ENCODE results near the gene MAT2B. TPM values are rescaled to one million over a fixed set of nuclear protein-coding genes. Genes with fewer than 3 reads are reported as not detected.
"Not testable (repeated sequence)": the region's sequence is repeated elsewhere in the genome, so short reads cannot be mapped to it uniquely, and the experiment has no call there.

The MAT2B gene
- polyA plus RNA-seq, 10 donors, result 45.8 to 61.8 (median 54.3) TPM

DNA sequence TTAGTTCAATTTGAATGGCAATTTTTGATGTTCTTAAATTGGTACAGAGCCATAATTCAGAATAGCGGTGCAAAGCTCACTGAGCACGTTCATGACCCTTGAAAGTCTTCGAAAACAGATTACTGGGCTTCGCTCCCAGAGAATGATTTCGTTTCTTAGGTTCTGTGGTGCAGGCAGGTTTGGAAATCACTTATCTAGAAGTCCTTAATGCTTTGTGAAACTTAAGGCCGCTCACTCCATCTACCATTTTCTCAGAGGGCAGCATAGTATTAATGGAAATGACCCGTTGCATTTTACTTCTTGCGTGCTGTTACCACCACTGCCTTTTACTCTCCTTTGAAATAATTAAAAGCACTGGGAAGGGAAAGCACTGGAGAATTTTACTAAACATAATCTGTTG is 2.9 kb upstream of the MAT2B start:
- DNase-seq, result peak in 1 of 3 donors; percentile 32

GRCh38 chr5:163503106-163504078 is 2.0 kb upstream of the MAT2B start:
- DNase-seq, result peak; percentile 79 to 93 (median 84)

GRCh38 chr5:163504079-163504931 is 1.1 kb upstream of the MAT2B start:
- DNase-seq, result peak; percentile 62 to 88 (median 73)

GRCh38 chr5:163505049-163505367 is 411 bp upstream of the MAT2B start:
- DNase-seq, result no peak

GRCh38 chr5:163506095-163506457 is 657 bp downstream of the MAT2B start:
- no peak for DNase-seq

GRCh38 chr5:163506726-163507125 is 1.3 kb downstream of the MAT2B start:
- peak in 1 of 3 donors; percentile 40 for DNase-seq

- DNase-seq, result peak in 1 of 3 donors; percentile 7
Observed at GRCh38 chr5:163508753-163509152, 3.3 kb downstream of the MAT2B start.

GRCh38 chr5:163509291-163509951 is 4.0 kb downstream of the MAT2B start:
- DNase-seq, result peak in 1 of 3 donors; percentile 74

- DNase-seq, result no peak
Observed at GRCh38 chr5:163512526-163512925, 7.1 kb downstream of the MAT2B start.

GRCh38 chr5:163525096-163525495 is 19.7 kb downstream of the MAT2B start:
- no peak for DNase-seq

GRCh38 chr5:163529698-163530097 is 24.3 kb downstream of the MAT2B start:
- DNase-seq, result no peak

- DNase-seq, result no peak
Observed at GRCh38 chr5:163531272-163531671, 25.9 kb downstream of the MAT2B start.

DNA sequence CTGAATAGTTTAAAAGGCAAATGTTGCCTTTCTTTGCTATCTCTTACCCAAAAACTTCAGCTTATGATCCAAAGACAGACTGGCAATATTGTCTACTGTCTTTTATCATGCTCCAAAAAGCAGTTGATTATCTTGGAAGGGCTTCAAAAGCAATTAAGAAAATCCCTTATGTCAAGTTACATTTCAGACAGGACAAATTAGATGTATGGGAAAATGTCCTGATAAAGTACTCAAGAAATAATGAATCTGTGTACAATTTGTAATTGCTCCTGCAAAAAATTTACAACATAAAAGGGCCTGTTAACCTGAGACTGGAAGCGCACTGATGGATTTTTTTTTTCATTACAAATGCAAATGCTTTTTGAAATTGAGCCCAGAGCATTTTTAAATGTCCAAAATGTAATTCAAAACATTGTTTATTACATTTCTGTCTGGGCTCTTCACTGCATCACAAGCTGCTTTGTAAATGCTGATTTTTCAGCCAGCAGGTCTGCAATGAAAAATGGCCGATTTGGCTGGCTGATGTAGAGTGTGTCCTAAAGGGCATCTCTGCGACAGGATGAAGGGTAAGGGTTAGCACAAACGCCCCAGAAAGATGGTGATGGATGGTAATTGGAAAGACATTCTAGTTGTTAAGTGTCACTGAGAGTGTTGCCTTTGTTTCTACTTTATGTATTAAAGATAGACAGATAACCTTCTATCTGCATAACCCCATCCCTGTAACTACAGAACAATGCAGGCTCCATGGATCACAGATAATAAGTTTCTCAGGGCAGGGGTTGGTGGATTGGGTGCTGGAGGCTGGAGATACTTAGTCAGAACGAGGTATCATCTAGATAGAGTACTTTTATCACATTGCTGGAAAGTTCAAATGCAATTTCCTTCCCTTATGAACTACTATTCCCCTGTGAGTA is 27.0 kb downstream of the MAT2B start:
- peak in 1 of 3 donors; percentile 45 for DNase-seq

- DNase-seq, result peak in 1 of 3 donors; percentile 32
Observed at GRCh38 chr5:163533223-163533622, 27.8 kb downstream of the MAT2B start.

GRCh38 chr5:163534492-163535094 is 29.2 kb downstream of the MAT2B start:
- DNase-seq, result no peak

- DNase-seq, result no peak
Observed at GRCh38 chr5:163535290-163535689, 29.9 kb downstream of the MAT2B start.

DNA sequence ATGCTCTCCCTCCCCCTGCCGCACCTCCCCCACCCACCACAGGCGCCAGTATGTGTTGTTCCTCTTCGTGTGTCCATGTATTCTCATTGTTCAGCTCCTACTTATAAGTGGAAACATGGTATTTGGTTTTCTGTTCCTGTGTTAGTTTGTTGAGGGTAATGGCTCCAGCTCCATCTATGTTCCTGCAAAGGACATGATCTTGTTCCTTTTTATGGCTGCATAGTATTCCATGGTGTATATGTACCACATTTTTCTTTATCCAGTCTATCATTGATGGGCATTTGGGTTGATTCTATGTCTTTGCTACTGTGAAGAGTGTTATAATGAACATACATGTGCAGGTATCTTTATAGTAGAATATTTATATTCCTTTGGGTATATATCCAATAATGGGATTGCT is 31.0 kb downstream of the MAT2B start:
- DNase-seq, result not testable (repeated sequence)

DNA sequence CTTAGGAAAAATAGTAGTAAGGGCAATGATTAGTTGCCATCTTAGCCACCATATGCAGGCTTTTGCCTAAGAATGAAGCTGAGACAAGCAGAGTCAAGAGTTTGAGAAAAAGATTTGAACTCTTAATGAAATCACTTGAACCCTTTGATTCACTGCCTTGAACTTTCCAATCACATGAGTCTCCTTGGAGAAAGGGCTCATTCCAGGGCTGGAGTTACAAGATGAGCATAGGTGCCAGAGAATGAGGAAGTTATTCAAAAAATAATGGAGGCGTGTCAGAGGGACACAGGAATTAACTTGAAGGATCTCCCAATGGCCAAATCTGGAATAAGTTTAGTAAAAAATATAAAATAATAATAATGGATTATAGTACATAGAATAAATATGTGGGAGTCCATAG is 35.3 kb downstream of the MAT2B start:
- no peak for DNase-seq

- no peak for DNase-seq
Observed at GRCh38 chr5:163542771-163543170, 37.4 kb downstream of the MAT2B start.

GRCh38 chr5:163544041-163544440 is 38.6 kb downstream of the MAT2B start:
- no peak for DNase-seq

GRCh38 chr5:163544836-163545235 is 39.4 kb downstream of the MAT2B start:
- no peak for DNase-seq
